ENCODE measurements around the gene MINK1. TPM values are rescaled to one million over a fixed set of nuclear protein-coding genes. Genes with fewer than 3 reads are reported as not detected.
"Not testable (repeated sequence)": the region's sequence is repeated elsewhere in the genome, so short reads cannot be mapped to it uniquely, and the experiment has no call there.

MINK1 gene
- polyA plus RNA-seq, 3 donors: 51.6 to 60.6 (median 52.2) TPM

DNA sequence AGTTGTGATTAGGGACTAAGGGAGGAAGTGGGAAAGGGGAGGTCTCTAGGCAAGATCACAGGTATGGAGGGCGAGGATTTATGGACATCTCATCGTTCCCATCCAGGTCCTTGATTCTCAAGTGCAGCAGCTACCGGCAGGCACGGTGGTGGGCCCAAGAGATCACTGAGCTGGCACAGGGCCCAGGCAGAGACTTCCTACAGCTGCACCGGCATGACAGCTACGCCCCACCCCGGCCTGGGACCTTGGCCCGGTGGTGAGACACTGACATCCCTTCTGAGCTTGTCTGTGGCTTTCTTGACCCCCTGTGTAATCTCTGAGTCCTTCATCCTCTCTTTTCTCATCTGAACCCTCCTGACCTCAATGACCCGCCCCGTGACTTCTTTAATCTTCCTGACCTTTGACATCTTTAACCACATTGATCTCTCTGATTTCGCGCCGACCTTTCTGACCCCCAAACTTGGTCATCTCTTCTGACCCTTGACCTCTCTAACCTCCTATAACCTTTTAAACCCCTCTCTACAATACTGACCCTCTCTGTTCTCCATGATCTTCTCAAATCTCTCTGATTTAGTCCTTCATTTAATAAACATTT lies 22.3 kb upstream of the MINK1 start:
- no peak for DNase-seq (ENCODE audit: low read depth in 3 of 3, low spot score in 2 of 3)

DNA sequence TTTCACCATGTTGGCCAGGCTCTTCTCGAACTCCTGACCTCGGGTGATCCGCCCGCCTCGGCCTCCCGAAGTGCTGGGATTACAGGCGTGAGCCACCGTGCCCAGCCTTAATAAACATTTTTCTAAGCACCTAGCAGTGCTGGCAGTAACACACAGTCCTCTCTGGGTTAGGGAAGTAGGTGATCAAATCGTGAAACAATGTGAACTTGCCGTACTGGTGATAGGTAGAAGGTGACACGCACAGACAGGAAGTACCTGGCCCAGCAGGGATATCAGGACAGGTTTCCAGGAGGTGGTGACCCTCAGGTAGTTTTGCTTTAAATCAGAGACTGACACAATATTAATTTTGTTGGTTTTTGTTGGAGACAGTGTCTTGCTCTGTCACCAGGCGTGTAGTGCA lies 21.7 kb upstream of the MINK1 start:
- DNase-seq (ENCODE audit: low read depth in 3 of 3, low spot score in 2 of 3): no peak

- DNase-seq (ENCODE audit: low read depth in 3 of 3, low spot score in 2 of 3): no peak
Observed at GRCh38 chr17:4812690-4813089, 20.4 kb upstream of the MINK1 start.

DNA sequence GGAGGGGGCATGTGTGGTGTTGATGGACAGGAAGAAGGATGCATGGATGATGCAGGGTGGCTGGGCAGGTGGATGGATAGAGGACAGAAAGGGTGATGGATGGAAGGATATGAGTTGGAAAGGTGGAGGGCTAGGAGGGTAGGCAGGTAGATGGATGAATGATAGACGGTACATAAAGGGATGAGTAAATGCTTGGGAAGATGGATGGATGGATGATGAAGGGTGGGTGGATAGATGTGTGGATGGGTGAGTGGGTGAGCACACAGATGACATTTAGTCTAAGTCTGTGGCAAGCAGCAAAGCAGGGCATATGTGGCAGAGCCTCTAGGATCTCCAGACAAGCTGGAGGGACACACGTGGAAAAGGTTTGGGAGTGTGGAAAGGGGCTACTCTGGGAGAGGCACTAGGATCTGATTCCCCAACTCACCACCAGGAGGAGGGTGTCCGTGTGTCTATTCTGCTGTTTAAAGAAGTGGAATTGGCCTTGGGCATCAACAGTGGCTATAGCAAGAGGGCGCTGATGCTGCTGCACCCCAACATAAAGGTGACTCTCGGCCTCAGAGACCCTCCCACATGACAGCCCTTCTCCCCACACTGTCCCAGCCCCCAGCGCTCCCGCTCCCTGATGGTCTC lies 18.0 kb upstream of the MINK1 start:
- DNase-seq (ENCODE audit: low read depth in 3 of 3, low spot score in 2 of 3): no peak

- DNase-seq (ENCODE audit: low read depth in 3 of 3, low spot score in 2 of 3): no peak
Observed at GRCh38 chr17:4816826-4817225, 16.3 kb upstream of the MINK1 start.

DNA sequence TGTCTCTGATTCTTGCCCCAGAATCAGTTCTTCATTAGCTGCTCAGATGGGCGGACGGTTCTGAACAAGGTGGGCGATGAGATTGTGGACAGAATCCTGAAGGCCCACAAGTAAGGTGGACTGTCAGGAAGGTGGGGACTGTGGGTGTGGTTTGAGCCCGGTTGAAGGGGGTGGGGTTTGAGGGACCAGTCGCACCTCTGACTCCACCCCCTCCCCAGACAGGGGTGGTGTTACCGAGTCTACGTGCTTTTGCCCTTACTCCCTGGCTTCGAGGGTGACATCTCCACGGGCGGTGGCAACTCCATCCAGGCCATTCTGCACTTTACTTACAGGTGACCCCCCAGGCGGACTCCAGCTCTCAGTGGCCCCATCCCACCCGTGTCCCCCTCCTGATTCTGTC lies 14.9 kb upstream of the MINK1 start:
- no peak for DNase-seq (ENCODE audit: low read depth in 3 of 3, low spot score in 2 of 3)

- no peak for DNase-seq (ENCODE audit: low read depth in 3 of 3, low spot score in 2 of 3)
Observed at GRCh38 chr17:4822835-4823234, 10.3 kb upstream of the MINK1 start.

DNA sequence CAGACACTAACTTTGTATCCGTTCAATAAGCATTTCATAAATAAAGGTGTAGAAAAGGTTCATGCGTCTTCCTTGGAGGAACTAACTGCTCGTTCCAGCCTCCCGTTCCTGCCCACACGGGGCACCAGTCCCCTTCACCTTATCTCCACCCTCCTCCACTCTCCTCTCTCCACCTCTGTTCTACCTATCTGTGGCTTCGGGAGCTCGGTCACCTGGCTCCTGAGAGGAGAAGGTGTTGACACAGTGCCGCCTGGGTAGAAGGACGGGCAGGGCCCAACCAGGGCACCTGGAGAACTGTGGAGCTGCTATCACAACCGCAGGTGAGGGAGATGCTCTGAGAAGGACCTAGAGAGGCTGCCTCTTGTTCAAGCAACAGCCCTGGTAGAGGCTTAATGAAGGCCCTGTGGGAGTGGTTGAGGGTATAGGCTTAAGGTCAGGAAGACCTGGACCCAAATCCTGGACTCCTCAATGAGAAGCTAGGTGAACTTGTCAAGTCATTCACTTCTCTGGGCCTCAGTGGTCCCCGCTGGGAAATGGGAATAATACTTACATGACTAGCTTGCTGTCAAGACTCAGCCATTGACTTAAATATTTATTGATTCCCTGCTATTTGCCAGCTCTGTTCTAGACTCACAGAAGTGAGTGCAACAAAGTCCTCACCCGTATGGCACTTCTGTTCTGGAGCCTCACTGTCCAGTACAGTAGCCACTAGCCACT lies 9.6 kb upstream of the MINK1 start:
- DNase-seq (ENCODE audit: low read depth in 3 of 3, low spot score in 2 of 3): no peak

GRCh38 chr17:4827399-4827798 lies 5.7 kb upstream of the MINK1 start:
- no peak for DNase-seq (ENCODE audit: low read depth in 3 of 3, low spot score in 2 of 3)

GRCh38 chr17:4832829-4833177 lies 337 bp upstream of the MINK1 start:
- not testable (repeated sequence) for DNase-seq (ENCODE audit: low read depth in 3 of 3, low spot score in 2 of 3)

GRCh38 chr17:4833941-4834680 lies 971 bp downstream of the MINK1 start:
- peak in 2 of 3 donors; percentile 58 to 65 for DNase-seq (ENCODE audit: low read depth in 3 of 3, low spot score in 2 of 3)

- DNase-seq (ENCODE audit: low read depth in 3 of 3, low spot score in 2 of 3): no peak
Observed at GRCh38 chr17:4834681-4835020, 1.5 kb downstream of the MINK1 start.

- no peak for DNase-seq (ENCODE audit: low read depth in 3 of 3, low spot score in 2 of 3)
Observed at GRCh38 chr17:4836221-4836620, 3.1 kb downstream of the MINK1 start.

GRCh38 chr17:4837471-4838308 lies 4.5 kb downstream of the MINK1 start:
- DNase-seq (ENCODE audit: low read depth in 3 of 3, low spot score in 2 of 3): no peak

- no peak for DNase-seq (ENCODE audit: low read depth in 3 of 3, low spot score in 2 of 3)
Observed at GRCh38 chr17:4838309-4838785, 5.2 kb downstream of the MINK1 start.

- no peak for DNase-seq (ENCODE audit: low read depth in 3 of 3, low spot score in 2 of 3)
Observed at GRCh38 chr17:4839221-4839620, 6.1 kb downstream of the MINK1 start.

- DNase-seq (ENCODE audit: low read depth in 3 of 3, low spot score in 2 of 3): no peak
Observed at GRCh38 chr17:4839965-4840892, 7.1 kb downstream of the MINK1 start.

DNA sequence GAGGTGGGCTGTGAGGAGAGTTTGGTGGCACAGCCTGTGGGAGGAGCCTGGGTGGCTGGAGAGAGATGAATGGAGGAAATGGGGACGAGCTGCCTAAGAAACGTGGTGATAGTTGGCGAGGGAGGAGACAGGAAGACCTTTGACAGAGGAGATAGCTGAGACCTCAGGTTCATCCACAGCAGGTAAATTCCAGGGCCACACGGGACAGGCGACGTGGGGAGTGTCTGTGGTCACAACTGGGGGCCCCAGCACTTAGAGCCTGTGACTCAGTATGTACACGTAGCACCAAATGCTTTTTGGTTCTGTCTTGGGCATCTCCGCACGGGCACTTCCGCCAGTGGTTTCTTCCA lies 7.7 kb downstream of the MINK1 start:
- no peak for DNase-seq (ENCODE audit: low read depth in 3 of 3, low spot score in 2 of 3)

DNA sequence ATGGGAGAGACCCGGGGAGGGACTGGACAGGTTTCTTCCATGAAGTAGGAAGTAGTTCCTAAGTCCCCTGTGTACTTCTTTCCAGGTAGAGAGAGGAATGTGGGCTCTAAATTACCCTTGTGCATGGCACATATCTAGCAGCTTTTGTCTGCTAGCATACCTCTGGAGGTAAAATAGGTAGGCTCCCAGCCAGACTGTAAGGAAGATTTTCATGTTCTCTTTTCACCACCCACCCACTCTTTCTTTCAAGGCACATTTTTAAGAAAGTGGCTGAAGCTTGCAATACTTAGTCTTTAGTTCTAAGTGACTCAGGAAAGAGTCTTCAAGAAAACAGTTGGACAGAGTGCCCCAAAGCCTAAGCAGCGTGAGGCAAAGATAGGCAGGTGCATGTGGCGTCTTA lies 9.2 kb downstream of the MINK1 start:
- no peak for DNase-seq (ENCODE audit: low read depth in 3 of 3, low spot score in 2 of 3)

All from right renal cortex interstitium (tissue), 3 donors.